MCF 10A (cell line): ENCODE measurements around the gene THSD7B. TPM values are rescaled to one million over a fixed set of nuclear protein-coding genes. Genes with fewer than 3 reads are reported as not detected.

Experiments used
- BruUV-seq: library from RNA; stranded (reverse); fragments of 400-500 nt; replicated peaks from 2 replicates; lab custom pipeline; 2021; lab: Mats Ljungman, UMichigan
- CTCF ChIA-PET: fragments of 300-600 bp; sonication (Branson Sonifier 250); formaldehyde crosslinking; extraction: SDS; loops from one replicate; lab custom pipeline; 2021; ENCODE audit warnings: antibody characterized with exemption, inconsistent platforms; lab: Yijun Ruan, JAX
- POLR2A ChIA-PET: fragments of 300-600, 350-650 bp; sonication (Branson Sonifier 250); formaldehyde crosslinking; extraction: SDS; loops from one replicate; lab custom pipeline; 2020; ENCODE audit warnings: antibody characterized with exemption, inconsistent platforms; lab: Yijun Ruan, JAX
- DNase-seq: peaks from one replicate; pipeline ENCODE4 v3.0.0-alpha.2; 2018; ENCODE audit not compliant: unreplicated experiment
- H3K27ac Mint-ChIP-seq: one replicate; pipeline ENCODE4 v1.8.0; 2022; ENCODE audit warnings: mild to moderate bottlenecking, low read depth, mixed read lengths; ENCODE audit not compliant: unreplicated experiment
- H3K27me3 Mint-ChIP-seq: one replicate; pipeline ENCODE4 v1.8.0; 2022; ENCODE audit warnings: mixed read lengths; ENCODE audit not compliant: insufficient read depth, unreplicated experiment
- H3K36me3 Mint-ChIP-seq: one replicate; pipeline ENCODE4 v1.8.0; 2022; ENCODE audit warnings: mild to moderate bottlenecking, moderate library complexity, mixed read lengths; ENCODE audit not compliant: insufficient read depth, unreplicated experiment
- H3K4me1 Mint-ChIP-seq: one replicate; pipeline ENCODE4 v1.8.0; 2022; ENCODE audit warnings: mixed read lengths; ENCODE audit not compliant: insufficient read depth, unreplicated experiment
- H3K4me3 Mint-ChIP-seq: one replicate; pipeline ENCODE4 v1.8.0; 2022; ENCODE audit warnings: mild to moderate bottlenecking, moderate library complexity, mixed read lengths; ENCODE audit not compliant: unreplicated experiment
- H3K9me3 Mint-ChIP-seq: one replicate; pipeline ENCODE4 v1.8.0; 2022; ENCODE audit warnings: mixed read lengths; ENCODE audit not compliant: unreplicated experiment
- intact Hi-C: fragments of 100-400 bp; cut with micrococcal nuclease; formaldehyde crosslinking; loops from 2 replicates; pipeline ENCODE4 v1.14.1; 2022
- total RNA-seq: library from RNA; stranded (reverse); gene quantifications from 2 replicates; pipeline ENCODE4 v1.2.3, GENCODE V29; 2022
- TF ChIP-seq, protein P1 (sequence below): fragments of 200-600 bp; IDR thresholded peaks from one replicate; pipeline ENCODE4 v1.8.0; 2022; ENCODE audit warnings: antibody characterized with exemption, mild to moderate bottlenecking; ENCODE audit not compliant: unreplicated experiment

The THSD7B gene
- total RNA-seq, 1 experiment from 2014 or later: not detected

DNA sequence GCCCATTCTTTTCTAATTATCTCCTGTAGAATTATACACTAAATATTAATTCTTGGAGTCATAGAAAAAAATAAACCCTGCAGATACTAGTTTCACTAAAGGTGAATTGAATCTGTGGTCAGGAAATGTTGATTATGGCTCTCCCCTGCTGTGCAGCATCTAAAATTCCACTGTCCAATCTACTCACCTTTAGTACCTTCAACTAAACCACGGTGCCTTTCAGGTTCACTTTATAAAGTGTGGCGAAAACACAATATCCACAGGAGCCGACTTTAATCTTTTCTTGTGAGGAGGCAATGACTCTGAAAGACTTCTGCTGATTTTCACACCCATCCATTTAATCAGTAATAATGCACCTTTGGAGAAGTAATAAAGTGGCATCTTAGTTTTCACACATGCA, 402.3 kb downstream of the THSD7B start:
- H3K27me3 Mint-ChIP-seq: no peaks in the 10 kb centered on the region

DNA sequence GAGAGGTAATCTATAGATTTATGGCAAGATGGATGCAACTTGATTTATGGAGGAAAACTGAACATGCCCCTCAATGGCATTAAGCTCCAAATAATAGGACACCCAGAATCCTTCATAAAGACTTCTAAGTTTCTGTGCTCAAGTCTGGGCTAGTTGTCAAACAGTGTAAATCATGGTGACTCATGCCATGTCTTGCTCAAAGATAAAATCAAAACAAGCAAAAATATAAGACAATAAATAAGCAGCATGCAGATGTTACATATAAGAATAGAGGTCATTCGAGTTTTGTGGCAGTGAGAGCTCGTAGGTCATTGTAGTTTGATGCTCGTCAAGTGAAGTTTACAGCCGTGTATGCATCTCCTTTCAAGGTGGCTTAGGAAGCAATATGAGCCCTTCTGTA, 403.2 kb downstream of the THSD7B start:
- no TSS peak for BruUV-seq
- peaks cover 6% of the 10 kb centered on the region for H3K9me3 Mint-ChIP-seq
- H3K36me3 Mint-ChIP-seq: peaks cover 8% of the 10 kb centered on the region
- H3K27ac Mint-ChIP-seq: peak overlapping the region; percentile 64
- DNase-seq: peak; percentile 85
- peak overlapping the region; percentile 41 for H3K4me3 Mint-ChIP-seq
- ChIA-PET POLR2A (interaction anchor here (0.7 to 3.6 kb wide), 13 partner anchors 9 to 212 kb away, joined by 3 to 23 read pairs (median 3); no protein-coding TSS in a partner anchor), CTCF (interaction anchor here (0.7 to 1.5 kb wide), 4 partner anchors 11 to 1378 kb away, joined by 3 read pairs; no protein-coding TSS in a partner anchor)
- intact Hi-C loops: loop anchor here (10.0 kb wide), 1 partner anchor 296 kb away; no protein-coding TSS in a partner anchor
- TF ChIP-seq, protein P1, sequence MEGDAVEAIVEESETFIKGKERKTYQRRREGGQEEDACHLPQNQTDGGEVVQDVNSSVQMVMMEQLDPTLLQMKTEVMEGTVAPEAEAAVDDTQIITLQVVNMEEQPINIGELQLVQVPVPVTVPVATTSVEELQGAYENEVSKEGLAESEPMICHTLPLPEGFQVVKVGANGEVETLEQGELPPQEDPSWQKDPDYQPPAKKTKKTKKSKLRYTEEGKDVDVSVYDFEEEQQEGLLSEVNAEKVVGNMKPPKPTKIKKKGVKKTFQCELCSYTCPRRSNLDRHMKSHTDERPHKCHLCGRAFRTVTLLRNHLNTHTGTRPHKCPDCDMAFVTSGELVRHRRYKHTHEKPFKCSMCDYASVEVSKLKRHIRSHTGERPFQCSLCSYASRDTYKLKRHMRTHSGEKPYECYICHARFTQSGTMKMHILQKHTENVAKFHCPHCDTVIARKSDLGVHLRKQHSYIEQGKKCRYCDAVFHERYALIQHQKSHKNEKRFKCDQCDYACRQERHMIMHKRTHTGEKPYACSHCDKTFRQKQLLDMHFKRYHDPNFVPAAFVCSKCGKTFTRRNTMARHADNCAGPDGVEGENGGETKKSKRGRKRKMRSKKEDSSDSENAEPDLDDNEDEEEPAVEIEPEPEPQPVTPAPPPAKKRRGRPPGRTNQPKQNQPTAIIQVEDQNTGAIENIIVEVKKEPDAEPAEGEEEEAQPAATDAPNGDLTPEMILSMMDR: no peak
- peaks cover 30% of the 10 kb centered on the region for H3K4me1 Mint-ChIP-seq
- no peaks in the 10 kb centered on the region for H3K27me3 Mint-ChIP-seq

More for the DNA sequence above, 402.3 kb downstream of the THSD7B start:
- intact Hi-C loops: loop anchor here (10.0 kb wide), 1 partner anchor 297 kb away; no protein-coding TSS in a partner anchor
- Mint-ChIP-seq H3K36me3 (peaks cover 8% of the 10 kb centered on the region), H3K4me1 (peaks cover 24% of the 10 kb centered on the region), H3K27ac (peak overlapping the region; percentile 81), H3K9me3 (peaks cover 14% of the 10 kb centered on the region), H3K4me3 (no peak overlapping the region)
- TF ChIP-seq, protein P1: no peak
- ChIA-PET POLR2A (interaction anchor here (0.8 to 3.6 kb wide), 5 partner anchors 10 to 213 kb away, joined by 3 to 23 read pairs (median 3); no protein-coding TSS in a partner anchor), CTCF (interaction anchor here (0.7 kb wide), 1 partner anchor 1377 kb away, joined by 3 read pairs; no protein-coding TSS in a partner anchor)
- no TSS peak for BruUV-seq
- DNase-seq: no peak

DNA sequence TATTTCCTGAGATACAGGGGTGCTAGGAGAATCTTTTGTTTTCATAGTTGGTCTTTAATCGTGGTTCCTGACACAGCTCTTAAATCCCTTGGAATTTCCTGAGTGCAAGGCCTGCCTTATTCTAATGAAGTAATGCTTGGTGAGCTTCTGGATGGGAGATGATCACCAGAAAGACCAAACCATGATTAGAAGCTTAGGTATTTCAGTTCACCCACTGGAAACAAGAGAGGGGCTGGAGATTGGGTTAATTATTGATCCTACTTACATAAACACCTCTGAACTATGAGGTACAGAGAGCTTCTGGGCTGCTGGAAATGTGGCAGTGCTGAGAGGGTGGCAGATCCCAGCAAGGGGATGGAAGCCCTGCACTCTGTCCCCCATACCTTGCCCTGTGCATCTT, 406.8 kb downstream of the THSD7B start:
- ChIA-PET POLR2A (no interaction called here), CTCF (interaction anchor here (0.9 kb wide), 2 partner anchors 21 to 55 kb away, joined by 3 read pairs; no protein-coding TSS in a partner anchor)
- DNase-seq: no peak
- intact Hi-C loops: no loop called here
- H3K4me1 Mint-ChIP-seq: peaks cover 32% of the 10 kb centered on the region
- H3K27ac Mint-ChIP-seq: no peak overlapping the region
- TF ChIP-seq, protein P1: no peak
- no TSS peak for BruUV-seq
- no peaks in the 10 kb centered on the region for H3K27me3 Mint-ChIP-seq
- no peaks in the 10 kb centered on the region for H3K9me3 Mint-ChIP-seq
- no peak overlapping the region for H3K4me3 Mint-ChIP-seq
- H3K36me3 Mint-ChIP-seq: peaks cover 8% of the 10 kb centered on the region

DNA sequence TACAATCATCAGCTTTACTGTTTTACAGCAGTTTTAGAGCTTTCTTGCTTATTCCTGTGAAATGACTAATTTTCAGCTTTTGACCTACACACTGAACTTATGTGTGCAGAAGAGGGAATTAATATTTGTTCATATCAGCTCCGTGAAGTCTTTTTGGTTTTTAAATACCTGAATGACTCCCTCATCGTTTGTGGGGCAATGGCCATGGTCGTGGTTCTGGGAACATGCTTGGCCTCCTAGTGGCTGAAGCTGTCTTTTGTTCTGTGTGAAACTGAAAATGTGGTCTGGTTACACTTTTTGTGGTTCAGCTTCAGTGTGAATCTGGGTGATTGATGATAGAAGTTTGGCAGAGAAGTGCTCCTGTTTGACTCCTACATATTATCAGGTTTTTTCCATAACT, 408.1 kb downstream of the THSD7B start:
- peak overlapping the region; percentile 64 for H3K27ac Mint-ChIP-seq
- POLR2A ChIA-PET: interaction anchor here (0.7 kb wide), 1 partner anchor 17 kb away, joined by 3 read pairs; no protein-coding TSS in a partner anchor
- H3K36me3 Mint-ChIP-seq: no peaks in the 10 kb centered on the region
- peak; percentile 61 for DNase-seq
- CTCF ChIA-PET: interaction anchor here (0.6 to 1.3 kb wide), 9 partner anchors 21 to 777 kb away, joined by 3 to 4 read pairs (median 3); no protein-coding TSS in a partner anchor
- TF ChIP-seq, protein P1: peak; percentile 19
- H3K27me3 Mint-ChIP-seq: no peaks in the 10 kb centered on the region
- intact Hi-C loops: no loop called here
- H3K4me3 Mint-ChIP-seq: no peak overlapping the region
- BruUV-seq: no TSS peak
- no peaks in the 10 kb centered on the region for H3K9me3 Mint-ChIP-seq
- H3K4me1 Mint-ChIP-seq: peaks cover 28% of the 10 kb centered on the region
